GM18520 (cell line): ENCODE measurements around the gene CGB7.
"Not testable (repeated sequence)": the region's sequence is repeated elsewhere in the genome, so short reads cannot be mapped to it uniquely, and the experiment has no call there.

Experiments
- ATAC-seq: cut with Tn5 transposase; IDR thresholded peaks from one replicate; pipeline ENCODE4 v1.9.1; 2021; ENCODE audit not compliant: unreplicated experiment

The CGB7 gene

GRCh38 chr19:49073514-49074378 is 16.2 kb upstream of the CGB7 start:
- ATAC-seq: no peak

GRCh38 chr19:49071860-49072547 is 14.5 kb upstream of the CGB7 start:
- no peak for ATAC-seq

GRCh38 chr19:49070416-49070815 is 12.9 kb upstream of the CGB7 start:
- ATAC-seq: no peak

GRCh38 chr19:49069026-49069425 is 11.5 kb upstream of the CGB7 start:
- no peak for ATAC-seq

- ATAC-seq: no peak
These were observed 10.0 kb upstream of the CGB7 start for GRCh38 chr19:49067554-49067953.

- ATAC-seq: no peak
These were observed 8.5 kb upstream of the CGB7 start for GRCh38 chr19:49065905-49066512.

- ATAC-seq: no peak
These were observed 7.4 kb upstream of the CGB7 start, which contains the start of gene NTF4 for GRCh38 chr19:49064768-49065611. NTF4 (minus strand) TSS chr19:49064818; CDS start chr19:49061997, 2,821 bp downstream.

GRCh38 chr19:49064029-49064629 is 6.6 kb upstream of the CGB7 start:
- ATAC-seq: no peak

- ATAC-seq: no peak
These were observed 3.9 kb upstream of the CGB7 start for GRCh38 chr19:49061445-49061844.

GRCh38 chr19:49061000-49061399 is 3.5 kb upstream of the CGB7 start:
- ATAC-seq: no peak

GRCh38 chr19:49059053-49059452 is 1.5 kb upstream of the CGB7 start:
- no peak for ATAC-seq

GRCh38 chr19:49058562-49058961 is 1.0 kb upstream of the CGB7 start:
- no peak for ATAC-seq

- ATAC-seq: not testable (repeated sequence)
These were observed 500 bp downstream of the CGB7 start for GRCh38 chr19:49056902-49057596.

- no peak for ATAC-seq
These were observed 1.2 kb downstream of the CGB7 start for GRCh38 chr19:49056101-49056901.

GRCh38 chr19:49050376-49051033 is 7.0 kb downstream of the CGB7 start:
- not testable (repeated sequence) for ATAC-seq

- ATAC-seq: not testable (repeated sequence)
These were observed 7.7 kb downstream of the CGB7 start for GRCh38 chr19:49049834-49050233.

GRCh38 chr19:49049011-49049410 is 8.5 kb downstream of the CGB7 start, which contains the start of gene CGB8:
CGB8 (minus strand) TSS chr19:49049111; CDS start chr19:49048739, 372 bp downstream.
- ATAC-seq: not testable (repeated sequence)

GRCh38 chr19:49043548-49043947 is 14.0 kb downstream of the CGB7 start, which contains the start of gene CGB5:
CGB5 (plus strand) TSS chr19:49043848; CDS start chr19:49044210, 362 bp downstream.
- not testable (repeated sequence) for ATAC-seq
